Liver (tissue), 9 donors: ENCODE results near the gene ERVFRD-1. TPM values are rescaled to one million over a fixed set of nuclear protein-coding genes. Genes with fewer than 3 reads are reported as not detected.
"Not testable (repeated sequence)": the region's sequence is repeated elsewhere in the genome, so short reads cannot be mapped to it uniquely, and the experiment has no call there.

Experiments
- DNase-seq: peaks from one replicate; pipeline ENCODE4 v3.0.0-alpha.2; 2017; ENCODE audit warnings: low spot score
- H3K27ac ChIP-seq, 2 donors: one replicate each; pipeline ENCODE4 v1.7.0; 2013; ENCODE audit warnings: inconsistent platforms in 2 of 2, low read length in 2 of 2, control low read depth in 1 of 2, low read depth in 1 of 2, mild to moderate bottlenecking in 1 of 2
- H3K27me3 ChIP-seq, 4 donors: one replicate each; pipeline versions ENCODE4 v1.6.1 to v1.7.0; 2013; ENCODE audit warnings: low read length in 3 of 4, inconsistent platforms in 1 of 4, mild to moderate bottlenecking in 1 of 4, moderate library complexity in 1 of 4; ENCODE audit not compliant: control insufficient read depth in 4 of 4, insufficient read depth in 4 of 4
- H3K36me3 ChIP-seq, 4 donors: one replicate each; pipeline versions ENCODE4 v1.6.1 to v1.7.0; 2013; ENCODE audit warnings: low read length in 3 of 4, mild to moderate bottlenecking in 3 of 4, low read depth in 1 of 4, moderate library complexity in 1 of 4; ENCODE audit not compliant: control insufficient read depth in 4 of 4, insufficient read depth in 3 of 4
- H3K4me1 ChIP-seq, 4 donors: one replicate each; pipeline versions ENCODE4 v1.6.1 to v1.7.0; 2013; ENCODE audit warnings: low read length in 3 of 4, mild to moderate bottlenecking in 3 of 4, moderate library complexity in 1 of 4; ENCODE audit not compliant: control insufficient read depth in 4 of 4, insufficient read depth in 4 of 4
- H3K4me3 ChIP-seq, 3 donors: one replicate each; pipeline versions ENCODE4 v1.6.1 to v1.7.0; 2013; ENCODE audit warnings: low read length in 3 of 3, control low read depth in 1 of 3, low read depth in 1 of 3, mild to moderate bottlenecking in 1 of 3
- H3K9ac ChIP-seq, 2 donors: one replicate each; pipeline ENCODE4 v1.7.0; 2013; ENCODE audit warnings: low read length in 2 of 2, mild to moderate bottlenecking in 2 of 2, moderate library complexity in 2 of 2, control low read depth in 1 of 2, low read depth in 1 of 2
- H3K9me3 ChIP-seq, 4 donors: one replicate each; pipeline versions ENCODE4 v1.6.1 to v1.7.0; 2013; ENCODE audit warnings: low read length in 3 of 4; ENCODE audit not compliant: control insufficient read depth in 4 of 4
- ATF3 ChIP-seq: IDR thresholded peaks from 2 replicates; pipeline ENCODE4 v1.6.1; 2016; ENCODE audit warnings: antibody characterized with exemption
- FOXA1 ChIP-seq: IDR thresholded peaks from 2 replicates; pipeline ENCODE4 v1.6.1; 2016; ENCODE audit warnings: antibody characterized with exemption
- HNF4A ChIP-seq, 2 donors: conservative IDR thresholded peaks; 2 replicates each; pipeline ENCODE4 v1.6.1; 2016; ENCODE audit warnings: antibody characterized with exemption in 2 of 2, mild to moderate bottlenecking in 2 of 2
- NR2F2 ChIP-seq: IDR thresholded peaks from 2 replicates; pipeline ENCODE4 v1.6.1; 2016; ENCODE audit warnings: antibody characterized with exemption
- RAD21 ChIP-seq, 2 donors: IDR thresholded peaks; 2 replicates each; pipeline ENCODE4 v1.6.1; 2016; ENCODE audit warnings: antibody characterized with exemption in 2 of 2, mild to moderate bottlenecking in 2 of 2
- RXRA ChIP-seq, 2 donors: IDR thresholded peaks; 2 replicates each; pipeline ENCODE4 v1.6.1; 2017 to 2018; ENCODE audit warnings: antibody characterized with exemption in 2 of 2, mild to moderate bottlenecking in 1 of 2
- SP1 ChIP-seq: IDR thresholded peaks from 2 replicates; pipeline ENCODE4 v1.6.1; 2018; ENCODE audit warnings: antibody characterized with exemption, mild to moderate bottlenecking
- ZBTB33 ChIP-seq: IDR thresholded peaks from 2 replicates; pipeline ENCODE4 v1.6.1; 2016; ENCODE audit warnings: antibody characterized with exemption
- WGBS: extraction: QIAGEN DNeasy Blood & Tissue Kit; methylation state at CpG from one replicate; pipeline ENCODE4 v1.1.7; 2013; 5-methylcytosine and 5-hydroxymethylcytosine counted together
- polyA plus RNA-seq, 2 donors: library from polyadenylated mRNA; stranded (reverse) in 1 of 2; unstranded in 1 of 2; fragments of 200-250 nt in 1 of 2; fragments of >200 nt in 1 of 2; fragmentation: Nextera tagmentation in 1 of 2; extraction: Ambion mirVana in 1 of 2; gene quantifications; one replicate each; pipeline versions ENCODE4 v1.2.1 to v1.2.3, GENCODE V29; 2013 to 2015
- total RNA-seq, 2 donors: library from RNA; depleted of rRNA; stranded (reverse); fragments of >200 nt; gene quantifications; one replicate each; pipeline ENCODE4 v1.2.3, GENCODE V29; 2014
- donor health status: healthy.
- donor health status: healthy.
- donor health status: healthy.
- donor health status: healthy.
- donor health status: healthy.

The ERVFRD-1 gene
- total and polyA plus RNA-seq, 4 donors = 0.07 to 0.28 (median 0.14) TPM; not detected in 1

GRCh38 chr6:11120271-11121005, 8.9 kb upstream of the ERVFRD-1 start:
- no peaks in the 10 kb centered on the region for H3K36me3 ChIP-seq
- no peak overlapping the region for H3K27ac ChIP-seq
- 91% methylated on average over 4 of the region's 4 CpGs for WGBS
- DNase-seq = no peak
- no peaks in the 10 kb centered on the region for H3K27me3 ChIP-seq
- no peaks in the 10 kb centered on the region for H3K9me3 ChIP-seq
- peaks cover 0 to 1% (median 0%) of the 10 kb centered on the region in 4 donors for H3K4me1 ChIP-seq
- H3K9ac ChIP-seq = no peak overlapping the region
- no peak for TF ChIP-seq ATF3
- no peak overlapping the region for H3K4me3 ChIP-seq

- H3K4me1 ChIP-seq, DNase-seq, H3K9me3 ChIP-seq, H3K4me3 ChIP-seq, H3K27me3 ChIP-seq, H3K9ac ChIP-seq, H3K27ac ChIP-seq, H3K36me3 ChIP-seq: not testable (repeated sequence)
- 91% methylated on average over 11 of the region's 11 CpGs for WGBS
These were observed 4.4 kb upstream of the ERVFRD-1 start for GRCh38 chr6:11115808-11116536.

GRCh38 chr6:11113038-11113437, 1.5 kb upstream of the ERVFRD-1 start:
- Histone ChIP-seq H3K4me3 (no peak overlapping the region), H3K9me3 (no peaks in the 10 kb centered on the region), H3K27ac (no peak overlapping the region), H3K4me1 (peaks cover 0 to 5% (median 0%) of the 10 kb centered on the region in 4 donors), H3K36me3 (no peaks in the 10 kb centered on the region), H3K27me3 (no peaks in the 10 kb centered on the region), H3K9ac (no peak overlapping the region)
- TF ChIP-seq HNF4A (conservative IDR thresholded peaks at IDR 0.05) (no peak), ATF3 (no peak), SP1 (no peak), RXRA (IDR thresholded peaks at IDR 0.05) (no peak), RAD21 (IDR thresholded peaks at IDR 0.05) (no peak)
- no peak for DNase-seq
- 95% methylated on average over 4 of the region's 4 CpGs for WGBS

GRCh38 chr6:11111769-11112437, 378 bp upstream of the ERVFRD-1 start:
- Histone ChIP-seq H3K9ac (no peak overlapping the region), H3K4me1 (peaks cover 0 to 5% (median 0%) of the 10 kb centered on the region in 4 donors), H3K9me3 (no peaks in the 10 kb centered on the region), H3K27ac (no peak overlapping the region), H3K36me3 (no peaks in the 10 kb centered on the region), H3K4me3 (no peak overlapping the region), H3K27me3 (no peaks in the 10 kb centered on the region)
- WGBS = 75% methylated on average over 9 of the region's 9 CpGs
- DNase-seq = no peak
- TF ChIP-seq ZBTB33 (no peak), ATF3 (no peak), FOXA1 (no peak), NR2F2 (no peak)
